ENCODE measurements around the gene DGKB. TPM values are rescaled to one million over a fixed set of nuclear protein-coding genes. Genes with fewer than 3 reads are reported as not detected.
A peak's percentile ranks its signal among the peaks of the same experiment; 100 is the strongest.

Gene DGKB
- total and polyA plus RNA-seq, 12 donors = 0.07 to 5.8 (median 1.5) TPM; not detected in 3

DNA sequence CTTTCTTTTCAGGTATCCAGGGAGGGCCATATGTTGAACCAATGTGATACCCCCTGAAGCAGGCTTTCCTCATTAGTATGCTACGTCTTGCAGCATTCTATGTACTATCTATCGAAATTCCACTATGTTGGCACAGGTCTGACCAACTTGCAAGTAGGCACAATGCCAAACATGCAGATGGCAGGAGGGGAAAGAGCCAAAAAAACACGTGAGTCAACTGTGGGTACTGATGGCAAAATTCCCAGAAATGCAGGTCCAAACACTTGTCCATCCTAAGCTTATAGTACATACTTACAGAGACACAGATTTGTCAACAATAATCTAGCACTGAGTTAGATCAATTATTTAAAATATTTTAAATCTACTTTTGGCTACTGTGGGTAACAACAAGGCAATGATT lies 394.9 kb downstream of the DGKB start:
- peaks cover 0 to 5% of the 10 kb centered on the region in 2 donors for H3K4me1 ChIP-seq (replicated peaks in 1 of 2)
- intact Hi-C loops (cut with DNase I) = no loop called here
- TF ChIP-seq CTCF (IDR thresholded peaks at IDR 0.05) = no peak
- TF ChIP-seq POLR2A (IDR thresholded peaks at IDR 0.05) = no peak
- WGBS, 4 donors = 28 to 42% (median 29%) methylated on average over 3 of the region's 3 CpGs
- H3K4me3 ChIP-seq = no peak overlapping the region
- no peaks in the 10 kb centered on the region for H3K36me3 ChIP-seq (replicated peaks in 1 of 2)
- H3K27me3 ChIP-seq = no peaks in the 10 kb centered on the region
- DNase-seq = peak in 5 of 7 donors; percentile 14 to 52 (median 31)
- H3K9me3 ChIP-seq (replicated peaks in 1 of 3) = no peaks in the 10 kb centered on the region
- H3K27ac ChIP-seq = no peak overlapping the region

- Histone ChIP-seq H3K27me3 (no peaks in the 10 kb centered on the region), H3K27ac (no peak overlapping the region), H3K9me3 (replicated peaks in 1 of 3) (no peaks in the 10 kb centered on the region), H3K36me3 (replicated peaks in 1 of 2) (no peaks in the 10 kb centered on the region), H3K4me1 (replicated peaks in 1 of 2) (peaks cover 0 to 5% of the 10 kb centered on the region in 2 donors), H3K4me3 (no peak overlapping the region)
- TF ChIP-seq CTCF (IDR thresholded peaks at IDR 0.05) = no peak
- TF ChIP-seq POLR2A (IDR thresholded peaks at IDR 0.05) = no peak
- intact Hi-C loops (cut with DNase I) = no loop called here
- DNase-seq = no peak
- 83 to 93% (median 87%) methylated on average over 2 of the region's 2 CpGs for WGBS, 4 donors
Observed at GRCh38 chr7:14505906-14506305, 396.6 kb downstream of the DGKB start.

GRCh38 chr7:14504134-14504533 lies 398.4 kb downstream of the DGKB start:
- Histone ChIP-seq H3K4me3 (no peak overlapping the region), H3K27ac (no peak overlapping the region), H3K36me3 (replicated peaks in 1 of 2) (no peaks in the 10 kb centered on the region), H3K4me1 (replicated peaks in 1 of 2) (peaks cover 0 to 5% of the 10 kb centered on the region in 2 donors), H3K9me3 (replicated peaks in 1 of 3) (no peaks in the 10 kb centered on the region), H3K27me3 (no peaks in the 10 kb centered on the region)
- no peak for DNase-seq
- WGBS, 4 donors = 76 to 94% (median 82%) methylated on average over 2 of the region's 2 CpGs
- no peak for TF ChIP-seq POLR2A (IDR thresholded peaks at IDR 0.05)
- TF ChIP-seq CTCF (IDR thresholded peaks at IDR 0.05) = no peak
- intact Hi-C loops (cut with DNase I) = no loop called here

DNA sequence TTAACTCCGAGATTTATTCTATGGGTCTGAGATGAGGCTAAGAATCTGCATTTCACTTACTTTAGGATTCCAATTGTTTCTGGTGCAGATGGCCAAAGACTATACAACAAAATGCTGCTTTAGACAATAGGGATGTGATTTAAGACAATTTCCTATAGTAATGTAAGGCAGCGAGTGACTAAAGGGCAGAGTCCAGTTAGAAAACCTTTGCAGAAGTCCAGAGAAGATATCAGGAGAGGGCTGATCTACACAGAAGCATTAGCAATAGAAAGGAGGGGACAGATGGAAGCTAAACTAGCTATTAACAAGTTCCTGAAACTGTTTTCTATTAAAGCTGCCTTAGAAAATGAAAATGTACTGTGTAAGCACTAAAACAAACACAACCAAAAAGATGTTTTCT lies 398.9 kb downstream of the DGKB start:
- intact Hi-C loops (cut with DNase I) = no loop called here
- peaks cover 0 to 5% of the 10 kb centered on the region in 2 donors for H3K4me1 ChIP-seq (replicated peaks in 1 of 2)
- TF ChIP-seq CTCF (IDR thresholded peaks at IDR 0.05) (no peak), POLR2A (IDR thresholded peaks at IDR 0.05) (no peak)
- no peak overlapping the region for H3K27ac ChIP-seq
- H3K27me3 ChIP-seq = no peaks in the 10 kb centered on the region
- H3K36me3 ChIP-seq (replicated peaks in 1 of 2) = no peaks in the 10 kb centered on the region
- H3K4me3 ChIP-seq = no peak overlapping the region
- no peak for DNase-seq
- WGBS, 4 donors = 74 to 85% (median 80%) methylated on average over 2 of the region's 2 CpGs
- no peaks in the 10 kb centered on the region for H3K9me3 ChIP-seq (replicated peaks in 1 of 3)

Data from adrenal gland (tissue), 12 donors.